HG02623 (cell line): Measurements from ENCODE around the gene DYNLT1.
"Not testable (repeated sequence)": the region's sequence is repeated elsewhere in the genome, so short reads cannot be mapped to it uniquely, and the experiment has no call there.

ENCODE experiments used
- ATAC-seq: cut with Tn5 transposase; IDR thresholded peaks from one replicate; pipeline ENCODE4 v1.9.1; 2021; ENCODE audit warnings: moderate library complexity; ENCODE audit not compliant: unreplicated experiment

The DYNLT1 gene

GRCh38 chr6:158624684-158625682 is 19.6 kb downstream of the DYNLT1 start:
- no peak for ATAC-seq

- ATAC-seq = no peak
Observed at GRCh38 chr6:158622545-158623190, 21.9 kb downstream of the DYNLT1 start.

- no peak for ATAC-seq
Observed at GRCh38 chr6:158621694-158622544, 22.6 kb downstream of the DYNLT1 start.

- no peak for ATAC-seq
Observed at GRCh38 chr6:158620963-158621693, 23.4 kb downstream of the DYNLT1 start.

GRCh38 chr6:158619922-158620801 is 24.4 kb downstream of the DYNLT1 start:
- ATAC-seq = no peak

- ATAC-seq = not testable (repeated sequence)
Observed at GRCh38 chr6:158618289-158618688, 26.3 kb downstream of the DYNLT1 start.

GRCh38 chr6:158614606-158615005 is 29.9 kb downstream of the DYNLT1 start:
- not testable (repeated sequence) for ATAC-seq

GRCh38 chr6:158611541-158612370 is 32.8 kb downstream of the DYNLT1 start:
- no peak for ATAC-seq

GRCh38 chr6:158611039-158611438 is 33.5 kb downstream of the DYNLT1 start:
- no peak for ATAC-seq

GRCh38 chr6:158610319-158610968 is 34.1 kb downstream of the DYNLT1 start:
- no peak for ATAC-seq

- no peak for ATAC-seq
Observed at GRCh38 chr6:158609455-158610155, 34.9 kb downstream of the DYNLT1 start.

GRCh38 chr6:158608221-158608620 is 36.3 kb downstream of the DYNLT1 start:
- ATAC-seq = no peak

GRCh38 chr6:158607411-158608170 is 37.0 kb downstream of the DYNLT1 start:
- no peak for ATAC-seq

- ATAC-seq = no peak
Observed at GRCh38 chr6:158606935-158607334, 37.6 kb downstream of the DYNLT1 start.

GRCh38 chr6:158606011-158606410 is 38.5 kb downstream of the DYNLT1 start:
- ATAC-seq = not testable (repeated sequence)

GRCh38 chr6:158605266-158605878 is 39.2 kb downstream of the DYNLT1 start:
- no peak for ATAC-seq
